Glomerular visceral epithelial cell (primary cell): Measurements from ENCODE around the gene TREM2.
A peak's percentile ranks its signal among the peaks of the same experiment; 100 is the strongest.
"Not testable (repeated sequence)": the region's sequence is repeated elsewhere in the genome, so short reads cannot be mapped to it uniquely, and the experiment has no call there.

Experiments used
- DNase-seq: peaks from one replicate; pipeline ENCODE4 v3.0.0-alpha.2; 2016; ENCODE audit errors: extremely low spot score

Gene TREM2

DNA sequence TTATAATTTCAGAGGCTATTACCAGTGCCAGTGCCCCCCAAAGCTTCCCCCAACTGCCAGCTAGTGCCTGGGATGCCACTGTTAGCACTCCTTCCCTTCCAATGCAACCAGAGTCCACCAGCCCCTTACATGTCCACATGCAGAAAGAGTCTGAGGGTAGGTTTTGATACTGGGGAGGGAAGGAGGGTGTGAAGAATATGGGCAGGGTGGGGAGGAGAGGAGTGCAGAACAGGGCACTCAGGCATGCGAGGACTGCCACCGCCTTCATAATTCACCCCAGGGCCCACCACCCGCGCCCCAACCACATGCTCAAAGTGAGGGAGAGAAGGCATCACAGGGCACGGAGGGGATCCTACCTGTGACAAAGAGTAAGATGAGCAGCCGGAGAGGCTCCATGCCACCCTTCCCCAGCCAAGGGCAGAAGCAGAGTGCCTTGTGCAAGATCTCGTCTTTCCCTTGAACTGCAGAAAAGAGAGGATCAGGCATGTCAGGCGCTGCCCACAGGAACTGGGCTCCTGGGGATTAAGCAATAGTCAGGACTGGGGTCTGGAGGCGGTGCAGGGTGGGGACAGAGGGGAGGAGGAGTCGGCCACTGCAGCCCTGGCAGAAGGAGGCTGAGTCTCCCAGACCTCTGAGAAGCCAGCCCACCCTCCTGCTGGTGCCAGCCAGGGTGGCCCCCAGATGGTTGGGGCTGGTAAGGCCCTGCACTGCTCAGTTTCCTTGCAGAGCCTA, at the start of gene TREM2:
TREM2 (minus strand) TSS at position 430 of the 732 bp plus-strand sequence; CDS start at position 396, 34 bp downstream.
- DNase-seq, result no peak

DNA sequence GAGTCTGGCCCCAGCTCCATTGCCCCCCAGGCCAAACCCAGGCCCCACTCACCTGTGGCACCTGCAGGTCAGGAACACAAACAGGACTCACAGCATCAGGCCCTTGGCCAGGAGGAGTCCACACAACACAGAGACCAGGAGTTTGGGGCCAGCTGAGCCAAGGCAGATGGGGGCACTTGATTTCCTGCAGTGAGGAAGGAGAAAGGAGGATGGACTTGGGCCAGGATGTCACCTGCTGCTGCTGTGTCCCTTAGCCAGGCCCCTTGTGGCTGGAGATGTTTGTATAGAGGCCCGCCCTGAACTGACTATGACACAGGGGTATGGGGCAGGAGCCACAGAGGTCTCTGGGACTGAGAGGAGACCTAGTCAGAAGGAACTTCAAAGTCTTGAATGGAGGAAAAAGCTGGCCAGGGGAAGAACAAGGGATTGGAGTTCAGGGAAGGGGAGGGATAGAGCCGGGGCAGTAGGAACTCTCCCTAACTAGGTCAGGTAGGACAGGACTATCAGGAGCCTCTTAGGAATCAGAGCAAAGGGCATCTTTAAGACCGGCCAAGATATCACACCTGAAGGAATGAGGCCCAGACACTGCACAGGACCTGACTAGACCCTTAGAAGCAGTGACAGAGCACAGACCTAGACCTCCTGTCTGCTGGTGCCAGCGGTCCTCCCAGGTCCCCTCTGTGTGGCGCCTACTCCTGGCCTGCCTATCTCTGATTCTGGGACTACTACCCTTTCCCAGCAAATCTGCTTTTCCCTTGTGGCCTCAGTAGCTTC, 46.8 kb upstream of the TREM2 start:
- DNase-seq, result no peak

DNA sequence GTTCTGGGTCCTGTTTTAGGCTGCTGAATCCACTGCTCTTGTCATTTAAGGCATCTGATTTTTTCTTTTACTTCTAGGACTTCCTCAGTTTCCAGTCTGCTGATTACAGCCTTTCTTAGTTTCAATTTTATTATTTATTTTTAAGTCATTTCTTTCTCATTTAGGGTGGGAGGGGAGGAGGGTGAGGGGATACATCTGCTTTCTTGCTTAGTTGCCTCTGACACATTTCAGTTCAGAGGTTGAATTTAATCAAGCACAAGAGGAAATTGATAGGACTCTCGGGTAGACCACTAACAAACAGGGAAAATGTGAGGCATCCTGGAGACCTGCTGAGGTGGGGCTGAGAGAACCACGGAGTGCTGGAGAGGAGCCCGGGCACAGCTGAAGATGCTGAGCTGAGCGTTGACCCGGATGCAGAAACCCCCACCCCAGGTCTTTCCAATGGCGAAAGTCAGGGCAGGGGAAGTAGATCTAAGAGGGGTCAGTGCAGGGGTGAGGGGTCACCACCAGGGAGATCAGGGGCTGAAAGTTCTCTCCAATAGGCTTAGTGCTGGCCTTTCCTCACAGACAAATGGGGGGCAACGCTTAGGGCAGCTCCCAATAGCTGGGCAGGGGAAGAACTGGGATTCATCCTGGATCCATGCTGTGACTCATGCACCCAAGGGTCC, 45.7 kb upstream of the TREM2 start:
- DNase-seq, result no peak

DNA sequence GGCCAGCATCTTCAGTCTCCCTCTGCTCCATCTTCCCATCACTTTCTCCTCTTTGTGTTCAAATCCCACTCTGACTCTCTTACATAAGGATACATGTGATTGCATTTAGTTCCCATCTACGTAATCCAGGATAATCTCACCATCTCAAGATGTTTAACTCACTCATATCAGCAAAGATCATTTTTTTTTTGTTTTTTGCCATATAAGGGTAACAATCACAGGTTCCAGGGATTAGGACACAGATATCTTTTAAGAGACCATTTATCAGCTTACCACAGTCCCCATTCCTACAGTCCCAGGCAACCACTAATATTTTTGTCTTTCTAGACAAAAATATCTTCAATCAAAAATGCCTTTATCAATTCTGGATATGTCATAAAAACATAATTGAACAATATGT, 41.2 kb upstream of the TREM2 start:
- DNase-seq, result no peak

DNA sequence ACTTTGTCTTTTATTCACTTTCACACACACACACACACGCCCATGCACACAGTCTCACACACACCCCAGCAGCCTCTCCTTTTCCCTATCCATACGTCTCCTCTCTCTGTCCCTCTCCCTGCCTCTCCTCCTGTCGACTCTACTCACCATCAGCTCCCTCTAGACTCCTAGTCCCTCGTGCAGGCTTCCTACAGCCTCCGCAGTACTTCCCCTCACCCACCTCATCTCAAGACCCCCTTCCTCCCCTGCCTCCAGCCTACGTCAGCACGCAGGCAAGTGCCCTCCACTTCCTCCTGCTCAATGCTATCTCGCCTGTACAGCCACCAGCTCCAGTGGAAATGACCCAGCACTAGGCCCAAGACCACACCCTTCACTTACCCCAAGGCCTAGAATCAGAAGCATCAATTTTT, 38.9 kb upstream of the TREM2 start:
- DNase-seq, result no peak

DNA sequence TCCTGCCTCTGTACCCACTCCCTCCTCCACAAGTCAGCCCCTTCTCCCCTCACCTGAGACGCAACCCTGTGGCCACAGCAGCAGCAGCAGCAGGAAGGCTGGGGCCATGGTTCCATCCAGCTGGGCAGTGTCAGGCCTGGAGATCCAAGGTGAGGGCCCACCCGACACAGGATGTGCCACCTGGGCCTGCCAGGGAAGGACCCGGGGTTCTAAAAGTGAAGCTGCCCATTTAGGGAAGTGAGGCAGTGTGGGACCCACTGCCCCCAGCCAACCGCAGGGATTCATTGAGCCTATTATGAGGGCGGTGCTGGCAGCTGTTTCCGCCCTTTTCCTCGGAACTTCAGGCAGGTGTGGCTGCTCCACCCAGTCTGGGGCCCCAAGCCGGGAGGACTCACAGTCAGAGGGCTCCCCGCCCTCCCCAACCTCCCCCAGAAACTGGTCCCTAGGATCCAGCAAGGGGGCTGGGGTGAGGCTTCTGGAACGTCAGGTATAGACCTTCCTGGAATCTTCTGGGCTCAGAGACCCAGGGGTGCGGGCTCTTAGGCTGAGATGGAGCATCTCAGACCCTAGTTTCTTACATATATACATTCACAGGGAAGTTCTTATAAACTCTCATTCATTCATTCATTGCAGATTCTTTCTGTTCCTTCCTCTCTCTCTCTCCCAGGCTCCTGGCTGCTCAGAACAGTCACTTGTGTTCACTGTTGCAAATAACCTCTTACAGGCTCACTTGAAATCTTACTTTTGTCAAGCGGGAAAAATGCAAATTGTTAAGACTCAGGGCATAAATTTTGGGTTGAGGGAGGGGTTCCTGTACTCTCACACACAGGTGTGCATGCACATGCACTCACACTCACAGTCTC, 38.2 kb upstream of the TREM2 start, which contains the start of gene TREML2:
TREML2 (minus strand) TSS at position 249 of the 863 bp plus-strand sequence; CDS start at position 108, 141 bp downstream.
- DNase-seq, result no peak

DNA sequence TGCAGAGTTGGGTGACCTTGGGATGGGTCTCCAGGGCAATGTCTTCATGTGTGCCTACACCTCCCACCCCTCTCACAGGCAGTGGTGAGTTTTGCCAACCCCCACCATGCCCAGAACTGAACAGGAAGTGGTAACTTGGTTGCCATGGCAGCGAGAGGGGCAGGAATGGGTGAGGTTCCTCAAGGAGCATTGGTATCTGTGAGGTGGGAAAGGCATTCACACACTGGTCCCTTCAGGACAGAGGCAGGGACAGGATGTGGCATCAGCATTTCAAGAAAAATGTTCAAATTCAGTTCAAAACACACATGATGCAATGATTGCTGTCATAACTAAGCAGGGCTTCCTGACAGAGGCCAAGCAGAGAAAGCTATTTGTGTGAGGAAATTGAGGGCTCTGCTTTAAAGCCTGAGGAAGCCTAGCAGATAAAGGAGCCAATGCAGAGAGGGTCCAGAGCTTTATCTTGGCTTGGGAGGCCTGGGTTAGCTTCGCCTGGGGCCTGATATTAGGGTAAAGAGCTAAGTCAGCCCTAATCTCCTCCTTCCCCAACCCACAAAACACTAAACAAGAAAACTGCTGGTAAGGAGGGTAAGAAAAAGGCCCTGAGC, 37.5 kb upstream of the TREM2 start:
- peak; percentile 12 for DNase-seq

DNA sequence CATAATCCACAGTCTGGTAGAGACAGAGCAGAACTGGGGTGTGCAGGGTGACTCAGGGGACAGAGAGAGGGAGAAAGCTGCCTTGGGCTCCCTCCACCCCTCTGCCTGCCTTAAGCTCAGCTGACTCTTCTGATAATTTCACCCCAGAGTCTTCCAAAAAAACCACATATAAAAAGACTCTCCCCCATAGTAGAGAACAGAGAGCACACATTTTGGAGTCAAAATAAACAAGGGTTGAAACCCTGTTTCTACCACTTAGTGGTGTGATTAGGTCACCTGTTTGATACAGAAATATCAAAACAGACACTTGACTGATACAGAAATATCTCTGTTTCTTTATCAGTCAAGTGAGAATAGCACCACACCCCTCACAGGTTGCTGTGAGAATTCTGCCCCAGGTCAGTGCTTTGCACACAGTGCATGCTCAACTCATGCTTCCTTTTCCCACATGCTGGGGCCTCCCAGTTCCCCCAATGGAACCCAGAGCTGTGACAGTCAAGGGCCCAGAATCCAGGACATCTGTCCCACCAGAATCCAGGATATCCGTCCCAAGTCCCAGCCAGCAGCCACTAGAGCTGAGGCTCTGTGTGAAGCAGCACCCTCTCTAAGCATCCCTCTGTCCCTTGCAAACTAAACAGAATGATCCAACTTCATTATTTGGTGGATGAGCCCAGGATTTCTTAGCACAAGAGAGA, 36.8 kb upstream of the TREM2 start:
- no peak for DNase-seq

DNA sequence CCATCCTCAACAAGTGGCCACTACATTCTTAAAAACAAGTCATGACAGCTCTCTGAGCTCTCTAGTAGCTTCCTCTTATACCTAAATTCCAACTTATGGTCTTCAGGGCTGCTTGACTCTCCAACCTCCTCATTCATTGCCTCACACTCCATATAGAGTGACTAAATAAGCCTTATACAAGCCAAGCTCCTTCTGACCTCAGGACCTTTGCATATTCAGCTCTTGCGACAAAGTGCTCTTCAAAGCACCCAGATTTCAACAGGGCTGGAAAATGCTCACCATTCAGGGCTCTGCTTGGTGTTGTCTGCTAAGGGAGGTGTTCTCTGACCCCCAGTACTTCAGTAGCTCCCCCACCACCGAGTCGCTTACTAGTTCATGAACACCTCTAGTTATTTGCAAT, 34.3 kb upstream of the TREM2 start:
- DNase-seq, result no peak

DNA sequence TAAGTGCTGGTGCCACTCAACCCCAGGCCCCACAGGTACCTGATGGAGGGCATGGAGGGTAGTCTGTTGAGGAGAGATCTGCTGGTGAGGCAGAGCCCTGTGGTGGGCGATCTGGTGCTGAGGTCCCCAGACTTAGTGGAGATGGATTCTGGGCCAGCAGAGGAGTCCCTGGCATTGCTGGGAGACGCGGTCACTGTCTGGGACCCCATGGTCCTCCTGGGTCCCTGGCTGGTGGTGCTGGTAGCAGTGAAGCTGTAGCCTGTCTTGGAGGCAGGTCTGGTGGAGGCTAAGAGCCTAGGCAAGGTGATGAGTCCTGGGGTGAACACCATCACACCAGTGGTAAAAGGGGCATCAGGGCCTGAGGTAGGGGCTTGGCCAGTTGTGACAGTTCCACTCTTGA, 31.5 kb upstream of the TREM2 start:
- DNase-seq, result no peak

DNA sequence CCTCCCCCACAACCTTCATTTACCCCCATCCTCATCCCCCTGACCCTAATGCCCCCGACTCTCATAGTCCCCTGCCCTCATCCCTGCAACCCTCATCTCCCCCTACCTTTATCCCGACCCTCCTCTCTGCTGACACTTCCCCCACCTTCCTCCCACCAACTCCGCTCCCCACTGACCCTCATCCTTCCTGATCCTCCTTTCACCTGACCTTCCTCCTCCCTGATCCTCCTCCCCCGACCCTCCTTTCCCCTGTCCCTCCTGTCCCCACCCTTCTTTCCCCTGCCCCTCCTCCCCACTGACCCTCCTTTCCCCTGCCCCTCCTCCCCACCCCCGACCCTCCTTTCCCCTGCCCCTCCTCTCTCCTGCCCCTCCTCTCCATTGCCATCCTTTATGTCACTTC, 31.0 kb upstream of the TREM2 start:
- no peak for DNase-seq

DNA sequence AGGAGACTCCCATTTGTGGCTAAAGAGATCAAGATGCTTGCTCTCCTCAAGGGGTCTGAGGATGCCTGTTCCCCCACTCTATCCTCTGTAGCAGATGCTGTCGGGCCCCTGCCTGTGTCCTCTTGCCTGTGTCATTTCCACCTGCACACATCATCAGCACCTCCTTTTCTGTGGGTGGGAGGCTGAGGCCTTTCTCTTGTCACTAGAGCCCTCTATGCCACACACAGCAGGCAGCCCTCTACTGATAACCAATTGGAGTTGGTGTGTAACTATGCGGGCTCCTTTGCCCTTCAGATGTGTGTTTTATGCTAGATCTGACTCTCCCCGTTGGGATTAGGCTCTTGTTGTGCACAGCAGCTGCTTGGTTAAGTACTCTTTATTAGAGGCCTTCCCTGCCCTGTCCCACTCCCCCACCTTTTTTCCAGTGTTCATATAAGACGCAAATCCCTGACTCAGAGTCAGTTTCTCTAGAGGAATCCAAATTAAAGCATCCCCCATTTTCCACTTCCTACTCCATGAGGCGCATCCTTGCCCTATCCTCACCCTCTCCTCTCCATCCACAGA, 30.3 kb upstream of the TREM2 start:
- DNase-seq, result no peak

DNA sequence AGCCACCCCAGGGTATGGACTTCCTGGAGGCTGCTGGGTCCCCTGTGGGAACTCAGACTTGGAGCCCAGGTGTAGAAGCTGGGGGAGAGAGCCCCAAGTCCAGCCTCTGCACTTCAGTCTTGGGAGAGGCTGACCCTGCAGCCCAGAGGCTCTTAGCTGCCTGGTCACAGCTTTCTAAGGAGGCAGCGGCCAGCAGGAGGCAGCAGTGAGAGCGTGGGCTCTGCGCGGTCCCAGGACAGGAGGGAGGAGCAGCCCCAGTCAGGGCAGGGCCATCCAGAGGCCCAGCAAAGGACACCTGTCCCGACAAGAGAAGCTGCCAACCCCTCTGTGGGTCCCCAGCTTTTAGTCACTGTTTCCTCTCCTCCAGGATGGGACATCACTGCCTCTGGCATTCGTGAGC, 28.7 kb upstream of the TREM2 start:
- DNase-seq, result no peak

DNA sequence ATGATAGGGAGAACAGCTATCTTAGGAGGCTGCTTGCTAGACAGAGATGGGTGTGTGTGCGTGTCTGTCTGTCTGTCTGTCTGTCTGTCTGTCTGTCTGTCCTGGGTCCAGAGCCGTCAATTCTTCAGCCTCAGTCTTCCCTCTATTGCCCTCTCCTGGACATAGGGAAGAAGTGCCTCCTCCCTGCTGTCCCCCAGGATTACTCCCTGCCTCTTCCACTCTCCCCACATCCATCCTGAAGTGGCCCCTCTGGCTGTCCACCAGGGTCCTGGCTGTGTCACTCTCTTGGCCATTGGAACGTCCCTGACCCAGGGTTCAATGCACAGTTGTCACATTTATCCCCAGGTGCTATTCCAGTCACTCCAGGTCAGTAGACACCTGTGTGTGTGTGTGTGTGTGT, 27.9 kb upstream of the TREM2 start:
- DNase-seq, result no peak

DNA sequence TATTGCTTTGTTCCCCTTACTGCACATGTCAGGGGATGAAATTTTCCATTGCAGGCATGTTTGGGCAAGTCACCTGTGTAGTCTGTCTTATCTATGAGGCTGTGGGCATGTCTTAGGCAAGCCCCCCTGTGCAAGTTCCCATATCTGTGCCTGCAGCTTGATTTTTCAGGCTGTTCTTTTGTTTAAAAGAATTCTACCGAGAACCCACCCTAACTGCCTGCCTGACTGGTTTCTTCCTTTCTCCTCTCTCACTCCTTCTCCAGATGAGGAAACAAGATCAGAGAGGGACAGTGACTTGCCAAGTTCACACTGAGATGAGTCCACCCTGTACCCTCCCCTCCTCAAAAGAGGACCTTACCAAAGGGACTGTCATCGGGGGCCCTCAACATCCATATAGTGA, 27.1 kb upstream of the TREM2 start:
- no peak for DNase-seq

DNA sequence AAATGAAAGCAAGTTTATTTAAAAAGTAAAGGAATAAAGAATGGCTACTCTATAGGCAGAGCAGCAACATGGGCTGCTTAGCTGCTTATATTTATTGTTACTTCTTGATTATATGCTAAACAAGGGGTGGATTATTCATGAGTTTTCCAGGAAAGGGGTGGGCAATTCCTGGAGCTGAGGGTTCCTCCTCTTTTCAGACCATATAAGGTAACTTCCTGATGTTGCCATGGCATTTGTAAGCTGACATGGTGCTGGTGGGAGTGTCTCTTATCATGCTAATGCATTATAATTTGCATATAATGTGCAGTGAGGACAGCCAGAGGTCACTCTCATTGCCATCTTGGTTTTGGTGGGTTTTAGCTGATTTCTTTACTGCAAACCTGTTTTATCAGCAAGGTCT, 26.1 kb upstream of the TREM2 start:
- DNase-seq, result not testable (repeated sequence)

DNA sequence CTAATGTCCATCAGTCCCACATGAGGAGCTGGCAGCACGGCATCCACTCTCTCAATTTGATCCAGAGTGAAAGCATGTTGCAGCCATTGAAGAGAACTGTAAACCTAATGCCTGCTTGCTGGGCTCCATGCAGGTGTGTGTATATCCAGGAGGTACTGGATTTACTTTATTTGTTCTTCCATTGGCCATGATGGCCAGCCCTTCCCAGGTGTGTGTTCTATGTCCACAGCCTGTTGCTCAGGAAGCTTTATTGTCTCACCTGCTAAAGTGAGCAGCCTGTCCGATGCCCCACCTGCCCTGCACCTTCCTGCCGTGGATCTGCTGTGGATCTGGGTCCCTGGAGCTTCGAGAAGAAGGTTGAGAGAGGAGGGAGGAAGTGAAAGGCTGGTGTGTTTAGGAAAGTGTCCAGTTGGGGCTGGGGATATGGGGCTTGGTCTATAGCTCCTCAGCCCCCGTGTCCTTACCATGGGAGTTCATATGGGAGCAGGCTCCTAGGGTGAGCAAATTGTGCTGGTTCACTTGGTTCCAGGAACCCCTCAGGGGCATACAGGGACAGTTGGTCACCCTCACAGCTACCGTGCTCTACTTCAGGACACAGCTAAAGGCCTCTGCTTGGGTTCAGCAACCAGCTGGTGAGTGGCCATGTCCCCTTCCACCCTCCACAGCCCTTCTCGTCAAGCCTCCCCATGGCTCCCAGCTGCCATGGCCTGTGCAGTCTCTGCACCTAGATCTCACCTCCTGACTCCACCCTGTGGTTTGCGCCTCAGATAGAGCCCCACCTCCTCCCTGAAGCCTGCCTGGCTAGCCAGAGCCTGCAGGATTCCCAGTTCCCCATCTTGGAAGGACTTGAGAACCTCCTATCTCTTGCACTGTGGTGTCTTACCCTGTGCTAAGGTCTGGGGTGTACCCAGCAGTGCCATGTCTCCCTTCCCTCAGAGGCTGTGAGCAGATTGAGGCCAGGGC, 25.3 kb upstream of the TREM2 start:
- DNase-seq, result no peak

DNA sequence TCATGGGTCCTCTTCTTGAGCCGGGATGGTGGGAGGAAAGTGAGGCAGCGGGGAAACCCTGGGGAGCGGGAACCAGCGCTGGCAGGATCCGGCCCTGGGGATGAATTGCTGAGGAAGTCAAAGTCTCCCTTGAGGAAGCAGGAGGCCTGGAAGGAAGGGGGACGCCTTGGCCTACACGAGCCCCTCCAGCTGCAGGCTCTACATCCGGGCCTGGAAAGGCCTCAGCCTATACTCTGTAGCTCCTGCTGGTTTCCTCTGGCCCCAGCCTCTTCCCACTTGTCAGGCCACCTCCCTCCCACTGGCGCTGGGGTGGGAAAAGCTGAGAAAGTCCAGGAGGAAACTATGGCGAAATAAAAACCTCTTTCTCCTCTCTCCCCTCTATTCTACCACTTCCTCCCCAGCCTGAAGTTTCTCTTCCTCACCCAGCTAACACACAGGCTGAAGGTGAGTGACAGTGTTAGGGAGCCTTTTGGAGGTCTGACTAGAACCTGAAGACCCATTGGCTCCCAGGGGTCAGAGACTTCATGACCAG, 23.2 kb upstream of the TREM2 start:
- DNase-seq, result no peak

DNA sequence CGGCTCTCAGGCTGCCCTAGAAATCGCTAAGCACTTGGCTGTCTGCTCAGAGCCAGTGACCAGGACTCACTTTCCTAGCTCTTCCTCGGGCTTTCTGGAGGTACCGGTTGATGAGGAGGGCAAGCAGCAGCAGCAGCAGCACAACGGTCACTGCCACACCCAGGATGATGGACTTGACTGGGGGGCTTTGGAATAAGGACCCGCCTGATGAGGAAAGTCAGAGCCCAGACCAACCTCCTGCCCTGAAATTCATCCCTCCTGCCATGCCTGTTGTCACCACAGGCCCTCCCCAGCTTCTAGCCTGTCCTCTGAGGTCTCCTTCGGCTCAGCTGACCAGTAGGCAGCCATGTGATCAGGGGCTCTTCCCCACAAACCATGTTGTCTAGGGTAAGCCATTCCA, 21.8 kb upstream of the TREM2 start:
- DNase-seq, result no peak
